Renal cortex interstitium (tissue), 11 donors: ENCODE data around the gene ARMH3. TPM values are rescaled to one million over a fixed set of nuclear protein-coding genes. Genes with fewer than 3 reads are reported as not detected.

ENCODE experiments used
- DNase-seq, 11 donors: peaks; one replicate each; pipeline ENCODE4 v3.0.0-alpha.2; 2013; ENCODE audit warnings: low read depth in 9 of 11, low spot score in 4 of 11; ENCODE audit errors: extremely low read depth in 1 of 11
- polyA plus RNA-seq, 3 donors: library from polyadenylated mRNA; unstranded; fragments of 120-200 nt; gene quantifications; one replicate each; pipeline ENCODE4 v1.2.1, GENCODE V29; 2013; ENCODE audit not compliant: insufficient read length in 3 of 3

The ARMH3 gene
- polyA plus RNA-seq, 3 donors: 18.6 to 19.0 (median 18.7) TPM

DNA sequence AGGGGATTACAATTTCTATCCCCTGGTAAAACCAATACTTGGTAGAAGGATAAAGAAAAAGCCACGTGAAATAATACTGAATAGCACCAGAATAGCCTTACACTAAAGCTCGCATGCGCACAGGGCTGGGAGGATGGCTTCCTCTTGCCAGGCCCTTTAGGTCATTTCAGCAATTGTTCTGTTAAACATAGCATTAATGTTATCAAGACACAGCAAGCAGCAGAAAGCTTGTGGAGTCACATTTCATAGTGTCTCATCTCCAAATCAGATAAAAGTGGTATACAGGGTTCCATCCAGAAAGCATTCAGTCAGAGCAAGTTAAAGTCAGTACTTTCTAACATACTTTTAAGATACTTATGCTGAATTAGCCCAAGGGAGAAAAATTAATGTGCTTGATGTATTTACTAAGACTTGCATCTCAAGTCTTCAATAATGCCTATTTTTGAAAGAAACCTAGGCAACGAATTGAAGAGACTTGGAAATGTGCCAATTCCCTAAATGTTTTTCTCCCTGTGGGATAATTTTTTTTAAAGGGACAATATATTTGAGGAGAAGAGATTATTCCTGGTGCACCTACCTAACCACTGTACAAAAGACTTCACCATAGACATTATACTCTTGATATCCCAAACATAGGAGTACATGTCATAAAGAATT lies 258.4 kb downstream of the ARMH3 start:
- DNase-seq: no peak

Other genes with a start within 250 kb of the ARMH3 start
- 100 to 1,000 TPM; 125 to 245 (median 168) TPM for gene OGA, start 237.7 kb downstream of the ARMH3 start, polyA plus RNA-seq
- gene KCNIP2, start 212.4 kb downstream of the ARMH3 start, polyA plus RNA-seq: 1 to 10 TPM; 4.0 to 8.1 (median 4.2) TPM
- 10 to 100 TPM; 10.3 to 14.5 (median 12.5) TPM for gene HPS6, start 9.2 kb upstream of the ARMH3 start, polyA plus RNA-seq
- 100 to 1,000 TPM; 108 to 129 (median 118) TPM for gene LDB1, start 64.2 kb upstream of the ARMH3 start, polyA plus RNA-seq
- gene PPRC1, start 76.9 kb upstream of the ARMH3 start, polyA plus RNA-seq: 10 to 100 TPM; 31.9 to 35.3 (median 34.4) TPM
- 10 to 100 TPM; 95.8 to 98.0 (median 96.2) TPM for gene NOLC1, start 96.2 kb upstream of the ARMH3 start, polyA plus RNA-seq
- 1 to 10 TPM; 2.2 to 3.1 (median 2.9) TPM for gene ELOVL3, start 170.1 kb upstream of the ARMH3 start, polyA plus RNA-seq
- gene PITX3, start 185.3 kb upstream of the ARMH3 start, polyA plus RNA-seq: 1 to 10 TPM in 2 of 3 donors, under 1 TPM in 1; 0.44 to 1.4 (median 1.2) TPM
- gene GBF1, start 189.4 kb upstream of the ARMH3 start, polyA plus RNA-seq: 10 to 100 TPM; 44.2 to 52.3 (median 49.6) TPM